ENCODE data around the gene FGFR4. TPM values are rescaled to one million over a fixed set of nuclear protein-coding genes. Genes with fewer than 3 reads are reported as not detected.

Gene FGFR4
- total and polyA plus RNA-seq, 2 donors (not counting 1 experiment from before 2014, with no cell fraction given): 1.2 to 2.7 TPM

DNA sequence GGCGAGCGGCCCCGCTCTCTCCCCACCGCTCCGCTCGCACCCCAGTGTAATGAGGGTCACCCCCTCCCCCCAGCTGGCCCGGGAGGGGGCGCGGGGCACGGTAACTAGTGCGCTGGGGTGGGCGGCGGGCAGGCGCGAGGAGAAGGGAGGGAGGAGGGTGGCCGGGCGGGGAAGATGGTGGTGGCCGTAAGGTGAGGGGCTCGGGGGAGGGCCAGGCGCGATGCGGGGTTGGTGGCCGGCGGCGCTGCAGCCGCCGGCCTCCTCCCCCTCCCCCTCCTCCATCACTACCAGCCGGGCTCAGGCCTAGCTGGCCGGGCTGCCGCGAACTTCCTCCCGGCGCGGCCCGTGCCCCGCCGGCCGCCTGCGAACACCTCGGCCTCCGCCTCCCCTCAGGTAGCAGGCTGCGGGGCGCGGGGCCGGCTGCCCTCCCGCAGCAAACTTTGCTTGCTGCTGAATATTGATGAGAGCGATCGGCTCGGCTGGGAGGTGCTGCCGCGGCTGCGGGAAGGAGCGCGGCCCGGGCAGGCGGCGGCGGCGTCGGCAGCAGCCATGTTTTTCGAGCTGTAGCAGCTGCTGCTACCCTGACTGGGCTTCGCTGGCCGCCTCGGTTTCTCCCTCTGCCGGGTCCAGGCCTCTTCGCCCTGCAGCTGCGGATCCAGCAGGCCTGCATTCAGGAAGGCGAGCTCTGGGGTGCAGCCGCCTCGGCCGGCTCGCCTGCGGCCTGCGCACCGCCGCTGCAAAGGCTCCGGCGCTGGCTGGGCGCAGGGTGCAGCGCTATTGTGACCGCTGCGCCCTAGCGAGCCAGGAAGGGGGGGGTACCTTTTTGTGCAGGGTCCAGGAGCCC lies 47.4 kb downstream of the FGFR4 start:
- H3K4me1 Mint-ChIP-seq: peaks cover 39% of the 10 kb centered on the region
- peak overlapping the region; percentile 86 for H3K4me3 Mint-ChIP-seq
- H3K4me1 ChIP-seq (ENCODE audit: control insufficient read depth in 2 of 2, insufficient read depth in 2 of 2, low read length in 2 of 2): peaks cover 33 to 43% of the 10 kb centered on the region in 2 donors
- TF ChIP-seq, protein P1, sequence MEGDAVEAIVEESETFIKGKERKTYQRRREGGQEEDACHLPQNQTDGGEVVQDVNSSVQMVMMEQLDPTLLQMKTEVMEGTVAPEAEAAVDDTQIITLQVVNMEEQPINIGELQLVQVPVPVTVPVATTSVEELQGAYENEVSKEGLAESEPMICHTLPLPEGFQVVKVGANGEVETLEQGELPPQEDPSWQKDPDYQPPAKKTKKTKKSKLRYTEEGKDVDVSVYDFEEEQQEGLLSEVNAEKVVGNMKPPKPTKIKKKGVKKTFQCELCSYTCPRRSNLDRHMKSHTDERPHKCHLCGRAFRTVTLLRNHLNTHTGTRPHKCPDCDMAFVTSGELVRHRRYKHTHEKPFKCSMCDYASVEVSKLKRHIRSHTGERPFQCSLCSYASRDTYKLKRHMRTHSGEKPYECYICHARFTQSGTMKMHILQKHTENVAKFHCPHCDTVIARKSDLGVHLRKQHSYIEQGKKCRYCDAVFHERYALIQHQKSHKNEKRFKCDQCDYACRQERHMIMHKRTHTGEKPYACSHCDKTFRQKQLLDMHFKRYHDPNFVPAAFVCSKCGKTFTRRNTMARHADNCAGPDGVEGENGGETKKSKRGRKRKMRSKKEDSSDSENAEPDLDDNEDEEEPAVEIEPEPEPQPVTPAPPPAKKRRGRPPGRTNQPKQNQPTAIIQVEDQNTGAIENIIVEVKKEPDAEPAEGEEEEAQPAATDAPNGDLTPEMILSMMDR (IDR thresholded peaks at IDR 0.05): no peak
- no peak for TF ChIP-seq EZH2 (IDR thresholded peaks at IDR 0.05; ENCODE audit: borderline replicate concordance, insufficient read depth, low read depth, low read length, poor library complexity, severe bottlenecking)
- intact Hi-C loops (cut with micrococcal nuclease): loop anchor here (1.0 to 2.0 kb wide), 4 partner anchors 20 to 223 kb away; partner anchors contain the start of genes LMAN2 and RGS14
- peaks cover 0 to 2% (median 0%) of the 10 kb centered on the region in 3 donors for H3K9me3 ChIP-seq (ENCODE audit: control extremely low read depth in 1 of 3, control insufficient read depth in 2 of 3, insufficient read depth in 1 of 3, low read length in 2 of 3)
- peaks cover 22% of the 10 kb centered on the region for H3K79me2 ChIP-seq (ENCODE audit: control insufficient read depth, insufficient read depth, low read length)
- H4K20me1 ChIP-seq (ENCODE audit: control insufficient read depth, insufficient read depth, low read length, poor library complexity, severe bottlenecking): peaks cover 15% of the 10 kb centered on the region
- no peaks in the 10 kb centered on the region for H3K27me3 Mint-ChIP-seq
- peak overlapping the region; percentile 93 for H3K27ac Mint-ChIP-seq
- WGBS (ENCODE audit: insufficient coverage): under 1% methylated on average over 56 of the region's 83 CpGs
- H3K9ac ChIP-seq (ENCODE audit: low read length): peak overlapping the region; percentile 79
- DNase-seq: peak; percentile 82
- ATAC-seq (ENCODE audit: low read depth): peak; percentile 15
- peak overlapping the region; percentile 88 for H2AFZ ChIP-seq (ENCODE audit: insufficient read depth, low read depth, low read length, poor library complexity, severe bottlenecking)
- H3K27me3 ChIP-seq (replicated peaks in 1 of 4; ENCODE audit: control extremely low read depth in 1 of 4, control insufficient read depth in 3 of 4, insufficient read depth in 4 of 4, low read length in 3 of 4): no peaks in the 10 kb centered on the region
- peak overlapping the region; percentile 96 for H3K4me2 ChIP-seq (replicated peaks; ENCODE audit: low read depth, low read length, poor library complexity, severe bottlenecking)
- peak overlapping the region; percentile 65 to 80 (median 74) for H3K4me3 ChIP-seq (ENCODE audit: control extremely low read depth in 1 of 5, extremely low read depth in 1 of 5, insufficient read depth in 1 of 5, low read depth in 2 of 5, low read length in 4 of 5)
- ChIA-PET POLR2A (interaction anchor here (0.5 to 2.1 kb wide), 8 partner anchors 8 to 1083 kb away, joined by 3 to 8 read pairs (median 4); partner anchors contain the start of gene MXD3), CTCF (interaction anchor here (1.0 to 1.8 kb wide), 3 partner anchors 20 to 184 kb away, joined by 3 to 6 read pairs (median 3); no protein-coding TSS in a partner anchor)
- no peaks in the 10 kb centered on the region for H3K9me3 Mint-ChIP-seq (ENCODE audit: insufficient read depth)
- peaks cover 0 to 25% of the 10 kb centered on the region in 2 experiments for H3K36me3 ChIP-seq (replicated peaks in 1 of 2; ENCODE audit: control extremely low read depth in 1 of 2, control insufficient read depth in 1 of 2, extremely low read depth in 1 of 2, insufficient read depth in 2 of 2, low read length in 1 of 2)
- peak overlapping the region; percentile 66 to 76 for H3K27ac ChIP-seq (ENCODE audit: low read length in 2 of 2)

Data from B cell (primary cell).